Measurements from ENCODE around the gene SF3A2. TPM values are rescaled to one million over a fixed set of nuclear protein-coding genes. Genes with fewer than 3 reads are reported as not detected.
"Not testable (repeated sequence)": the region's sequence is repeated elsewhere in the genome, so short reads cannot be mapped to it uniquely, and the experiment has no call there.

SF3A2 gene
- total and polyA plus RNA-seq, 4 donors = 23.8 to 64.9 (median 59.1) TPM

GRCh38 chr19:2200624-2201294 is 35.9 kb upstream of the SF3A2 start:
- intact Hi-C loops (cut with DNase I); DNase-seq; H3K36me3 ChIP-seq (ENCODE audit: control insufficient read depth in 1 of 2, insufficient read depth in 2 of 2, low read length in 1 of 2); H3K9me3 ChIP-seq (ENCODE audit: control insufficient read depth, low read length); H3K27ac ChIP-seq (ENCODE audit: low read depth in 1 of 2, low read length in 2 of 2); H3K4me1 ChIP-seq (ENCODE audit: control insufficient read depth in 1 of 2, insufficient read depth in 2 of 2, low read length in 2 of 2); H3K27me3 ChIP-seq (ENCODE audit: control insufficient read depth in 1 of 2, insufficient read depth in 2 of 2, low read length in 1 of 2); ATAC-seq (ENCODE audit: low FRiP score); H3K4me3 ChIP-seq (ENCODE audit: low read length in 2 of 2): not testable (repeated sequence)
- WGBS, 2 donors = 96 to 97% methylated on average over 50 of the region's 50 CpGs

- H3K27me3 ChIP-seq (ENCODE audit: control insufficient read depth in 1 of 2, insufficient read depth in 2 of 2, low read length in 1 of 2) = no peaks in the 10 kb centered on the region
- H3K4me3 ChIP-seq (ENCODE audit: low read length in 2 of 2) = no peak overlapping the region
- ATAC-seq (ENCODE audit: low FRiP score) (no peak), DNase-seq (no peak)
- no peaks in the 10 kb centered on the region for H3K36me3 ChIP-seq (ENCODE audit: control insufficient read depth in 1 of 2, insufficient read depth in 2 of 2, low read length in 1 of 2)
- no peaks in the 10 kb centered on the region for H3K4me1 ChIP-seq (ENCODE audit: control insufficient read depth in 1 of 2, insufficient read depth in 2 of 2, low read length in 2 of 2)
- no peak overlapping the region for H3K27ac ChIP-seq (ENCODE audit: low read depth in 1 of 2, low read length in 2 of 2)
- H3K9me3 ChIP-seq (ENCODE audit: control insufficient read depth, low read length) = no peaks in the 10 kb centered on the region
- intact Hi-C loops (cut with DNase I) = no loop called here
- WGBS, 2 donors = 91 to 93% methylated on average over 21 of the region's 21 CpGs
Observed at GRCh38 chr19:2201473-2202148, 35.0 kb upstream of the SF3A2 start.

DNA sequence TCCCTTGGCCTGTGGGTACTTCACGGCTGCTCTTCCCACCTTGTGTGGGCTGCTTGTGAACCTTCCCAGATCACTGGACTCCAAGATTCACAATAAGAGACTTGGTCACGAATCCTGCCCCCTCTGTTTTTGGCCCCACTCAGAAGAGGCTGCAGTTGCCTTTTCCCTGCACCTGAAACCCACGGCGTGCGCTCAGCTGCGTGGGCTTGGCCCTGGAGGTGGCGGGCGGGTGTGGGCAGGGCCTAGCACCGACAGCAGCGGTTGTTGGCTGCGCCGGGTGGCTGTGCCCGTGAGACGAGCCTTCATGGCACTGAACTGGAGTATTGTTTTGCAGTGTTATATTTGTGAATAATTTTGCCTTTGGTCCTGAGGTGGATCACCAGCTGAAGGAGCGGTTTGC is 34.3 kb upstream of the SF3A2 start:
- Histone ChIP-seq H3K4me3 (ENCODE audit: low read length in 2 of 2) (no peak overlapping the region), H3K36me3 (ENCODE audit: control insufficient read depth in 1 of 2, insufficient read depth in 2 of 2, low read length in 1 of 2) (no peaks in the 10 kb centered on the region), H3K9me3 (ENCODE audit: control insufficient read depth, low read length) (no peaks in the 10 kb centered on the region), H3K27ac (ENCODE audit: low read depth in 1 of 2, low read length in 2 of 2) (no peak overlapping the region), H3K27me3 (ENCODE audit: control insufficient read depth in 1 of 2, insufficient read depth in 2 of 2, low read length in 1 of 2) (no peaks in the 10 kb centered on the region), H3K4me1 (ENCODE audit: control insufficient read depth in 1 of 2, insufficient read depth in 2 of 2, low read length in 2 of 2) (no peaks in the 10 kb centered on the region)
- no peak for DNase-seq
- intact Hi-C loops (cut with DNase I) = no loop called here
- no peak for ATAC-seq (ENCODE audit: low FRiP score)
- 92% methylated on average over 15 of the region's 15 CpGs for WGBS, 2 donors

DNA sequence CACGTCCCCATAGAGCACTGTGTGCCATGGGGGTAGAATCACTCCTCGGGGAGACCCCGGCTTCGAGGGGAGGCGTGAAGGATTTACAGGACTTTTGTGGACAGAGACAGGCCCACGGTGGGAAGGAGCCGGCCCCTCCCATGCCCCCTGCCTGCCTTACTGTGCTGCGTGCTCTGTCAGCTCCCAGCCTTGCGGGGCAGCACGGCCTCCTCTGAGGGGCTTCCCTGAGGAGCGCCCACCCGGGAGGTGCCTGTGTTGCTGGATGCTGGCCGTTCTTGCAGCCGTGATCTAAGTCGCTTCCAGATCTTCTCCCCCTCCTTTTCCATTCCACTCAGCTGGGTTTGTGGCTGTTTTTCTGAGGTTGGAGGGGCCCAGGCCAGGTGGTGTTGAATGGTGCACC is 29.6 kb upstream of the SF3A2 start:
- no peaks in the 10 kb centered on the region for H3K9me3 ChIP-seq (ENCODE audit: control insufficient read depth, low read length)
- H3K27me3 ChIP-seq (ENCODE audit: control insufficient read depth in 1 of 2, insufficient read depth in 2 of 2, low read length in 1 of 2) = no peaks in the 10 kb centered on the region
- peaks cover 0 to 6% of the 10 kb centered on the region in 2 donors for H3K36me3 ChIP-seq (ENCODE audit: control insufficient read depth in 1 of 2, insufficient read depth in 2 of 2, low read length in 1 of 2)
- WGBS, 2 donors = 90 to 92% methylated on average over 15 of the region's 15 CpGs
- ATAC-seq (ENCODE audit: low FRiP score) = no peak
- no peak for DNase-seq
- H3K27ac ChIP-seq (ENCODE audit: low read depth in 1 of 2, low read length in 2 of 2) = no peak overlapping the region
- H3K4me3 ChIP-seq (ENCODE audit: low read length in 2 of 2) = no peak overlapping the region
- intact Hi-C loops (cut with DNase I) = no loop called here
- H3K4me1 ChIP-seq (ENCODE audit: control insufficient read depth in 1 of 2, insufficient read depth in 2 of 2, low read length in 2 of 2) = no peaks in the 10 kb centered on the region

GRCh38 chr19:2207991-2208860 is 28.4 kb upstream of the SF3A2 start:
- peaks cover 0 to 6% of the 10 kb centered on the region in 2 donors for H3K36me3 ChIP-seq (ENCODE audit: control insufficient read depth in 1 of 2, insufficient read depth in 2 of 2, low read length in 1 of 2)
- 82 to 84% methylated on average over 34 to 36 of the region's 36 CpGs for WGBS, 2 donors
- no peak for DNase-seq

DNA sequence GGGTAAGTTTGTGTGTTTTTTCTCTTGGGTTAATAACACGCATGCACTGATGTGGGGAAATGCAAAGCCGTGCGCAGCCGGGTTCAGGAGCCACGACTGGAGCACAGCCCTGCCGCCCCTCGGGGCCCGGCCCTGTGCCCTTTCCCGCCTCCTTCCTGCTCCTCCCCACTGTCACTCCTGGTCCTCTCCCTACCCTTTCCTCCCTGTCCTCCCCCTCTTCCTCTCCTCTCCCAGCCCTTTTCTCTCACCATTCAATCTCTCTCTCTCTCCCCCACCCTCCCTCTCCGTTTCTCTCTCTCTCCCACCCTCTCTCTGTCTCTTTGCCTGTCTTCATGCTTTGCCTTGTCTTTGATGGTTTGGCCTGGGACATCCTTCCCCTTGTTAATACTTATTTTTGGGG is 27.6 kb upstream of the SF3A2 start:
- Histone ChIP-seq H3K4me1 (ENCODE audit: control insufficient read depth in 1 of 2, insufficient read depth in 2 of 2, low read length in 2 of 2) (no peaks in the 10 kb centered on the region), H3K4me3 (ENCODE audit: low read length in 2 of 2) (no peak overlapping the region), H3K9me3 (ENCODE audit: control insufficient read depth, low read length) (no peaks in the 10 kb centered on the region), H3K27ac (ENCODE audit: low read depth in 1 of 2, low read length in 2 of 2) (no peak overlapping the region), H3K36me3 (ENCODE audit: control insufficient read depth in 1 of 2, insufficient read depth in 2 of 2, low read length in 1 of 2) (peaks cover 0 to 6% of the 10 kb centered on the region in 2 donors), H3K27me3 (ENCODE audit: control insufficient read depth in 1 of 2, insufficient read depth in 2 of 2, low read length in 1 of 2) (no peaks in the 10 kb centered on the region)
- 83 to 84% methylated on average over 10 of the region's 10 CpGs for WGBS, 2 donors
- no peak for ATAC-seq (ENCODE audit: low FRiP score)
- DNase-seq = no peak
- intact Hi-C loops (cut with DNase I) = no loop called here

More at GRCh38 chr19:2207991-2208860, 28.4 kb upstream of the SF3A2 start:
- no peaks in the 10 kb centered on the region for H3K9me3 ChIP-seq (ENCODE audit: control insufficient read depth, low read length)
- H3K4me3 ChIP-seq (ENCODE audit: low read length in 2 of 2) = no peak overlapping the region
- H3K4me1 ChIP-seq (ENCODE audit: control insufficient read depth in 1 of 2, insufficient read depth in 2 of 2, low read length in 2 of 2) = no peaks in the 10 kb centered on the region
- intact Hi-C loops (cut with DNase I) = no loop called here
- no peak overlapping the region for H3K27ac ChIP-seq (ENCODE audit: low read depth in 1 of 2, low read length in 2 of 2)
- H3K27me3 ChIP-seq (ENCODE audit: control insufficient read depth in 1 of 2, insufficient read depth in 2 of 2, low read length in 1 of 2) = no peaks in the 10 kb centered on the region
- ATAC-seq (ENCODE audit: low FRiP score) = peak; percentile 11

DNA sequence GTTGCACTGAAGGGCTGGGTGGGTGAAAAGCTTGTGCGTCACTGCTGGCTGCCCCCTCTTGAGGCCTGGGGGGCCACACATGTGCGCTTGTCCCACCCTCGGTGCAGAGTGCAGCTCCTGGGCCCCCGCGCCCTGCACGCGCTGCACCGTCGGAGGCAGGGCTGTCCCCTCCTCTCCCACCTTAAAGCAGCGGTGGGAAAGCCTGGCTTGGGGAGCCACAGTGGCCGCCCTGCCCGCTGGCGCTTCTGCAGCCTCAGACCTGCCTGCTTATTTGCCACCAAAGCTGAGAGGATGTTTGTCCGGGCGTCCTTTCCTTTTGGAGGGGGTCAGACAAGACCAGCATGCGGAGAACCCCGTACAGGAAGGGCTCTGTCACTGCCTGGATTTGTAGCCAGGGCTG is 27.2 kb upstream of the SF3A2 start:
- no peaks in the 10 kb centered on the region for H3K4me1 ChIP-seq (ENCODE audit: control insufficient read depth in 1 of 2, insufficient read depth in 2 of 2, low read length in 2 of 2)
- ATAC-seq (ENCODE audit: low FRiP score) = no peak
- no peaks in the 10 kb centered on the region for H3K9me3 ChIP-seq (ENCODE audit: control insufficient read depth, low read length)
- H3K4me3 ChIP-seq (ENCODE audit: low read length in 2 of 2) = no peak overlapping the region
- H3K36me3 ChIP-seq (ENCODE audit: control insufficient read depth in 1 of 2, insufficient read depth in 2 of 2, low read length in 1 of 2) = peaks cover 1 to 6% of the 10 kb centered on the region in 2 donors
- intact Hi-C loops (cut with DNase I) = no loop called here
- DNase-seq = no peak
- WGBS, 2 donors = 87 to 91% methylated on average over 17 of the region's 17 CpGs
- no peak overlapping the region for H3K27ac ChIP-seq (ENCODE audit: low read depth in 1 of 2, low read length in 2 of 2)
- no peaks in the 10 kb centered on the region for H3K27me3 ChIP-seq (ENCODE audit: control insufficient read depth in 1 of 2, insufficient read depth in 2 of 2, low read length in 1 of 2)

DNA sequence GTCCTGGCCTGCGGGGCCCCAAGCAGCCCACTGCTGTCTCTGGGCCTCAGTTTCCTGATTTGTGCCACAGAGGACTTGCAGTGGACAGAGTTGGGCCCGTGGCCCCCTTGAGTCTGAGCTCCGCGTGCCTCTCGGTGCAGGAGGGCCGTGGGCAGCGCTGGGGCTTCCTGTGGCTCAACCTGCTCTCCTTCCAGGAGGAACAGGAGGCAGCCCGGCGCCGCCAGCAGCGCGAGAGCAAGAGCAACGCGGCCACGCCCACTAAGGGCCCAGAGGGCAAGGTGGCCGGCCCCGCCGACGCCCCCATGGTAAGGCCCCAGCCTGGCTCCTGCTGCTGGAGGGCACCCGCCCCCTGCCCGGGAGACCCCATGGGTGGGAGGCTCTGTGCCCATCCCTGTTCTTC is 26.4 kb upstream of the SF3A2 start:
- 91 to 94% methylated on average over 21 of the region's 21 CpGs for WGBS, 2 donors
- H3K27me3 ChIP-seq (ENCODE audit: control insufficient read depth in 1 of 2, insufficient read depth in 2 of 2, low read length in 1 of 2) = no peaks in the 10 kb centered on the region
- DNase-seq (no peak), ATAC-seq (ENCODE audit: low FRiP score) (no peak)
- no peaks in the 10 kb centered on the region for H3K4me1 ChIP-seq (ENCODE audit: control insufficient read depth in 1 of 2, insufficient read depth in 2 of 2, low read length in 2 of 2)
- intact Hi-C loops (cut with DNase I) = no loop called here
- H3K4me3 ChIP-seq (ENCODE audit: low read length in 2 of 2) = no peak overlapping the region
- no peak overlapping the region for H3K27ac ChIP-seq (ENCODE audit: low read depth in 1 of 2, low read length in 2 of 2)
- no peaks in the 10 kb centered on the region for H3K9me3 ChIP-seq (ENCODE audit: control insufficient read depth, low read length)
- peaks cover 2 to 6% of the 10 kb centered on the region in 2 donors for H3K36me3 ChIP-seq (ENCODE audit: control insufficient read depth in 1 of 2, insufficient read depth in 2 of 2, low read length in 1 of 2)

Data from aorta (tissue), 5 donors.